HG02642 (cell line): ENCODE measurements around the gene FOXA3.
A peak's percentile ranks its signal among the peaks of the same experiment; 100 is the strongest.

Source experiments
- ATAC-seq: cut with Tn5 transposase; IDR thresholded peaks from one replicate; pipeline ENCODE4 v1.9.1; 2021; ENCODE audit warnings: mild to moderate bottlenecking; ENCODE audit not compliant: unreplicated experiment, poor library complexity

The FOXA3 gene

DNA sequence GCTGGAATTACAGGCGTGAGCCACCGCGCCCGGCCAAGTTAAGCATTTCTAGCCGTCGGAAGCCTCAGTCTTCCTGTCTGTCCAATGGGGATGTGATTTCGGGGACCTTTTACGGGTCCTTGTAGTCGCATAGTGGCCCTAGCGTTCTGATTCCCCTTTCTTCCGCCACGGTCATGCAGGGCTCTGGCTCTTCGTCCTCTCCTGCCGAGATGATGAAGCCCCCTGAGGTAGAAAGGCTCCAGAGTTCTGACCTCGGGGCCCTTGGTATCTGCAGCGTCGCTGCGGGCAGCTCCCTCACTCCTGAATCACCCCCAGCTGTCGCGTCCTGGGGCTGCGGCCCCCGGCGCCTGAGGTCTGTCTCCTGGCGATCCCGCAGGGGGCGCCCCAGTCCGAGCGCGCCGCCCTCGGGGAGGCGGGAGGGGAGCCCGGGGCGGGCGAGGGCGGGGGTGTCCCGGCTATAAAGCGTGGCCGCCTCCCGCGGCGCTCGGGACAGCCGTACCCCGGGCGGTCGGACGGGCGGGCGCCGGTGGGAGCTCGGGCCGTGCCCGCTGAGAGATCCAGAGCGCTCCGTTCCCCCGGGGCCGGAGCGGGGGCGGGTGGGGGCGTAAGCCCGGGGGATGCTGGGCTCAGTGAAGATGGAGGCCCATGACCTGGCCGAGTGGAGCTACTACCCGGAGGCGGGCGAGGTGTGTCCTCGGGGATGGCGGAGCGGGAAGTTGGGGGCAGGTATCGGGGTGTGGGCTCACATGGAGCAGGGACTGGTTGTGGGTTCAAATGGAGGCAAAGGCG lies at the start of gene FOXA3:
Gene FOXA3, plus strand, starts transcription at position 487 of the 789 bp plus-strand sequence. Its CDS starts 131 bp downstream, at position 618.
- peak; percentile 34 for ATAC-seq

DNA sequence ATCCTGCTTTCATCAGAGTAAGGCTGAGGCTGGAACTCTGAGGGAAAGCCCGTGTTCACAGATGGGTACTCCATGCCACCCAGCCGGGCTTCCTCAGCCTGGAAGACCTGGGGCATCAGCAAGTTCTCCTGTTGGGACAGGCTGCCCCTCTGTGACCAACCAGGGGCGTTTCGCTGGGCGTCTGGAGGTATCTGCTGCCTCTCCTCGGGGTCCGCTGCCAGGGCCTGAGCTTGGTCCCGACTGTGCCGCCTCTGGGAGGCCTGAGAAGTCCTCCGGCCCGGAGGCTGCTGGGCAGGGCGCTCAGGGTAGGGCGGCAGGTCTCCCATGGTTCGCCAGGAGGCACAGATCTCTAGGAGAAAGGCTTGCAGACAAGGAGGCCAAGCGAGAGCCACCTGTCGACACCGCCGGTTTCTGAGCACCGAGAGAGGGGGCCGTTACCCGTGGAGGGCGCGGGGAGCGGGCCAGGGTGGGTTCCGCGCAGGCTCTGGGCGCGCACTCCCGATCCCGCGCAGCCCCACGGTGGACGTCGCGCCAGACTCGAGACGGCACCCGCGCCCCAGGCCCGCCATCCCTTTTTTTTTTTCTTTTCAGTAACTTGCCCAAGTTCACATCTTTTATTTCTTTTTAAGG lies 49.2 kb upstream of the FOXA3 start, which contains the start of gene RSPH6A:
Gene RSPH6A, minus strand, starts transcription at position 458 of the 630 bp plus-strand sequence. Its CDS starts 132 bp downstream, at position 326.
- no peak for ATAC-seq

DNA sequence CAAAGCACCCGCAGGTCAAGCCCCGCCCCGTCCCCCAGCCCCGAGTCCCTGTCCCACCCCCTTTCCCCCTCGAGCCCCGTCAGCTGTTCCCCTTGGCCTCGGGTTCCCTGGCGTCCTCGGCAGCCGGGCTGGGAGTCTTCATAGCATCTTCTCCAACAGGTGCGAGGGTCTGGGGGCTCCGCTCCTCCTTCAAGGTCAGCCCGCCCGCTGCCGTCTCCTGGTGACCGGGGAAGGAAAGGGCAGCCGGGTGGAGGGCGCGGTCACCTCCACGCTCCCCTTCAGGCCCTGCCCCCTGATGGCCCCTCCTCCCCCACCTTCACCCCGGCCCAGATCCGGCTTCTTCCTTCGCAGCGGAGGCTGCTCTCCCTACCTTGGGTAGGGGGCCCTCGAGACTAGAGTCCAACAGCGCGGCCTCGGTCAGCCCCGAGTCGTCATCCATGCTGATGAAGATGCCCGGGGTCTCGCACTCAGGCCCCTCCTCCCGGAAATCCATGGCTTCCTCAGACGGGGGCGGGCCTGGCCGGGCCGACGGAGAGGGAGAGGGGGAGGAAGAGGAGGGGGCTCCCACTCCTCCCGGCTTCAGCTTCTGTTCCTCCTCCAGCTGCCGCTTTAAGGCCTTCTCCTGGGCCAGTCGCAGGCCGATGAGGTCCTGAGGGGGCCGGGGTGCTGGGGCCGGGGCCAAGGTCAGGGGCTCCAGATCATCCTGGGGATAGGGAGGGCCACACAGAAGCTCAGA lies 48.5 kb upstream of the FOXA3 start:
- ATAC-seq: no peak

DNA sequence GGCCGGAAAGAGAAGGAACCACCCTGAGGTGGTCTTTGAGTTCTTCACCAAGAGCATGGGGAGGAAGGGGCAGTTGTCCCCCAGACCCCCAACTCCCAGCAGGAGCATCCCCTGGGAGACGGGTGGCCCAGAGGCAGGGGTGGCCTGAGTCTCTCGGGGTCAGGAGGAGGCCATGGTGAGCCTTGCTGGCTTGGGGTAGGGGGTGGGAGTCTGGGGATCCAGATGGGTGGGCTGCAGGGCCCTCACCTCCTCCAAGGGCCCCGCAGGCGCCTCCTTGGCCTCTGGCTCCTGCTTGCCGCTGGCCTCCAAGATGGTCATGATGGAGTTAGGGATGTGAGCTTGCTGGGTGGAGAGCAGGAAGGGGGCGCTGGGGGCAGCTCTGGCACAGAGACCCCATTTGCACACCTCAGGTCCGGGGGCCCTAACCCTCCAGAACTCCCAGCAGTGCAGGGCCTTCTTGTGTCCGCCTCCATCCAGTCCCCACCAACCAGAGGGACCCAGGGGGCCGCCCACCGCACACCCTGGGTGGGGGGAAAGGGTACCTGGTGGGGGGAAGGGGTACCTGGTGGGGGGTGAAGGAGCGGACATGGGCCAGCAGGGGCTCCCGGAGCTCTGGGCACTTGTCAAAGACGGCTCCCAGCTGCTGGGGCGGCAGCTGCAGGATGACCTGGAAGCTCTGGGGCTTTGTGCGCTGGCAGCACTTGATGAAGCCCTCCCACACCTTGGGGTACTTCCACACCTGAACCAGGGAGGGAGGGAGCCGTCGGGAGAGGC lies 47.7 kb upstream of the FOXA3 start:
- ATAC-seq: no peak

DNA sequence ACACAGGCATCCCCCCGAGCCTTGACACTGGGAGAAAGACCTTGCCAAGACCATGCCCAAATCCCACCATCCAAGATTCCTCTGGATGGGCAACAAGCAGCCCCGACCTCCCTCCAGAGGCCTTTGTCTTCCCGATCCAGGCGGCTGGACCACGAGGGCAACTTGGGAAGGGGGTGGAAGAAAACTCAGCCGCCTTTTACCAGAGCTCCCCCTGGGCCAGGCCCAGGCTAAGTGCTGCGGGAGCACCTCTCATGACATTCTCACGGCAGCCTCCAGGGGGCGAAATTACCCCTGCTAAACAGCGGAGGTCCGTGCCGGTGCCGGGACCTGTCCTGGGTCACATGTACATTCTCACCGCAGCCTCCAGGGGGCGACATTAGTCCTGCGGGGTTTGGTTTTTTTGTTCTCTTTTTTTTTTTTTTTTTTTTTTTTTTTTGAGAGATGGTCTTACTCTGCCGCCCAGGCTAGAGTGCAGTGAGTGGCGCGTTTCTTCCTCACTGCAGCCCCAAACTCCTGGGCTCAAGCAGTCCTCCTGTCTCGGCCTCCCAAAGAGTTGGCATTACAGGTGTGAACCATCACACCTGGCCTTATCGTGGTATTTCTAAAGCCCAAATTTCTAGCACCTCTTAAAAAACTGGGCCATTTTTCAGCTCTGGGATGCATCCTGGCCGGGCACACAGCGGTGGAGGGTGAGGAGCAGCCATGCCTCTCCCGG lies 47.0 kb upstream of the FOXA3 start:
- ATAC-seq: peak; percentile 81

DNA sequence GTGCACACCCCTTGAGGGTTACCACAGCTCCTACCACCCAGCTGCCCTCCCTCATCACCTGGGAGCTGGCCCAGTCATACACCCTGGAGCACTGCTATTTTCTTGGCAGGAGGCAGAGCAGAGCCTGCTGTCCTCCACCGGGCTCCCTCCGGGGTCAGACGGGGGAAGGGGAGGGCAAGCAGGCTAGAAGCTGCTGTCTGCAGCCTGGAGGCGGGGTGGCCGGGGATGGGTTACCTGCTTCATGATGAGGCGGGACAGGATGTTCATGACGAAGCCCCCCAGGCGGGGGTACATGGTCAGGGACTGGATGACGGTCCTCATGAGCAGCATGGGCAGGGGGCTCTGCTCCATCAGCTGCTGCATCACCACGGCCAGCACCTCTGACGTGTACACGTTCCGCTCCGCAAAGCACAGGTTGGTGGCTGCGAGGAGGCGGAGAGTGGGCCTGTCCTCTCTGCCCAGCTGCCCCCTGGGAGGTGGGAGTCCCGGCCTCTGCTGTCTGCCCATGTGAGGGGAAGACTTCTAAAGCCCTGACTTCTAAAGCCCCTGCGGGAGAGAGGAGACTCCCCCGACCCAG lies 46.3 kb upstream of the FOXA3 start:
- no peak for ATAC-seq

DNA sequence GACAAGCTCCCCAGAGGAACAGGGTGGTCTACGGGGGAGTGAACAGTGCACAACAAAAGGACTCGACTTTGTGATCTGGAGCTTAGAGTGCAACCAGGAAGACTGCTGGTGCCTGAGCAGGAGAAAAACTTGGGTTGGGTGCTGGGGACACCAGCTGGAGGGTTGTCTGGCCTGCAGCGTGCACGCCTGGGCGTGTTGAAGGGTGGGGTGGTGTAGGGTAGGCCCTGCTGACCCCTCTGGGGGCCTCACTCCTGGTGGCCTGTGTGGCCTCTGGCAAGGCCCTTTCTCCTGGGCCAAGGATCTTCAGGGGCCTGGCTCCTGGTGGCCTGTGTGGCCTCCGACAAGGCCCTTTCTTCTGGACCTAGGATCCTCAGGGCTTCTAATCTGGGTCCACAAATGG lies 44.4 kb upstream of the FOXA3 start:
- ATAC-seq: no peak

DNA sequence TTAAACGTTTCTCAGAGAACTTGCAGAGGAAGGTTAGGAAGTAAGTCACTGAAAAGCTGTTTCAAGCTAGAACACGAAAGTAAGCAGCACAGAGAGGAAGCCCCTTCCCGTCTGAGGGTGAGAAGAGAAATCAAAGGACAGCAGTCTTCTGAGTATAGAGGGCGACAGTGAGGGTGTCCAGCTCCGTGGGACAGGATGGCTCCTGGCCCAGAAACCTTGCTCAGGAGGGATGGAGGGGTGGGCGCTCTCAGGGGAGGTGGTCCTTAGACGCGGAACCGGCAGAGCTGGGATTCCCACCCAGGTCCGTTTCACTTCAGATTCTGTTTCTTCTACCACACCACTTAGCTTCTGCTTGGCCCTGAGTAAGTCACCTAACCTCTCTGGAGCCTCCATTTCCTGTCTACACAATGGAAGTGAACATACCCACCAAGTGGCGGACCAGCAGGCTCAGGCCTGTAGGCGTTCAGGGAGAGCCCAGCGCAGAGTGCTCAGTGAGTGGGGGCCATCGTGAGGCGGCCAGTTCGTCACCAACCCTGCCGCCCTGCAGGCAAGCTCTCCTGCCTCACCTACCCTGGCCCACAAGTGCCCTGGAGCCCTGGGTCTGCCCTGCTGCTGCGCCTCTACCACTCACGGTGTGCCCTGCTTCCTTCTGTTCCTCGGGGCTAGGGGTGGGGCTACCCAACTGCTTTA lies 43.6 kb upstream of the FOXA3 start:
- no peak for ATAC-seq

DNA sequence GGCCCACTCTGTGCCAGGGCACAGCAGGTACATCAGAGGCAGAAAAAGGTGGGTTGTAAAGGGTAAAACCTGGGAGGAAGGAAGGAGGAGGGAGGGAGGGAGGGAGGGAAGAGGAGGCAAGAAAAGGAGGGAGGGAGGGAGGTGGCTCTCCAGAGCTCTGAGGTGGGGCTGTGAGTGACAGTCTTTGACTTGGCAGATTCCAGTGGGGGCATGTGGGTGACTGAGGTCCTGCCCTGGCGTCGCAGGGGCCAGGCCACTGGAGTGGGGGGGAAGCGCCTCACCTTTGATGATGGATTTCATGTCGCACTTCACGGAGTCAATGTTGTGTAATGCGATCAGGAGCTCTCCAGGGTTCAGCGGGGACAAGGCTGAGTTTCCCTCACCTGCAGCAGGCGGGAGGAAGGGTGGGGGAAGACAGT lies 43.0 kb upstream of the FOXA3 start:
- ATAC-seq: no peak

DNA sequence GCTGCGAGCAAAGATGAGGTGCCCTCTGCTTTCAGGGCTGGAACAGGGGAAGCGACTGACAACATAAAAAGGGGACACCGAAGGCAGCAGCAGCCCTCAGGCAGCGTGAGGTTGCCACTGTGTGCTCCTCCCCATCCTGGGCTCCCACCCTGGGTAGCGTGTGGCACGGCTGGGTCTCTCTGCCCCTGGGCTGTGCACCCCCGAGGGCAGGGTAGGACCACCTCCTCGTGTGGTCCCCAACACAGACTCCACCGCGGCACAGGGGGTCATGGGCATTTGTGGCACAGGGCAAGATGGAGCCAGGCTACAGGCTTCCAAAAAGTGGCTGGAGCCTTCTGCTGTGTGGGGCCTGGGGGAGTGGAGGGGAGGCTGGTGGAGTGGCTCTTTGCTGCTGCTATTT lies 42.6 kb upstream of the FOXA3 start:
- ATAC-seq: no peak

DNA sequence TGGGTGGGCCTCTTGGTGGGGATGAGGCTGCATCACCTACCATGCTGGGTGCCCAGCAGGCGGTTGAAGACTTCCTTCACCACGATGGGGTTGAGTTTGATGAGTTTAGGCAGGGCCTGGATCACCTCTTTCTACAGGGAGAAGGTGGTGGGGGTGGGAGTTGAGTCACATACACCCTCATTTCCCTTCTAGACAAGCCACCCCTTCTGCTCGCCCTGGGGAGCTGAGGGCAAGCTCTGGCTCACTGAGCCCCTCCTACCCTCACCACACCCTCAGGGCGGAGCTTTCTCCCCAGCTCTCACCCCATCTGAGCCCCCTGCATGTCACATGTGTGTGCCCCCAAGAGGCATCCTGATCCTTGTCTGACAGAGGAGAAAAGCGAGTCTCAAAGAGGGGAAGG lies 41.4 kb upstream of the FOXA3 start:
- no peak for ATAC-seq

DNA sequence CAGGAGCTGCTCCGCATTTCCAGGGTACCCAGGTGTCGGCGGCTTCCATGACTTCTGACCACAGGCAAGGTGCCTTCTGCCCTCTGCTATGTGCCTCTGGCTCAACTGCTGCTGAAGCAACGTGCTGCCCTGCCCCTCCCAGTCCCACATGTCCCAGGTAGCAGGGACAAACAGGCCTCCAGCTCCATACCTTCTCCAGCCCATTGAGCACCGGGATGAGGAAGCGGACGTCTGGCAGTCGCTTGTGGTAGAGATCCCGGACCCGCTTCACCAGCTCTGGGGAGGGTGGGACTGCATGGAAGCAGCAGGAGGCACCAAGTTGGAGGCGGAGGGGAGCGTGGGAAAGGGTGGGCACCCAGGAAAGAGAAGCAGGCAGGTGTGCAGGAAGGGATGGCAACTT lies 40.9 kb upstream of the FOXA3 start:
- ATAC-seq: no peak

DNA sequence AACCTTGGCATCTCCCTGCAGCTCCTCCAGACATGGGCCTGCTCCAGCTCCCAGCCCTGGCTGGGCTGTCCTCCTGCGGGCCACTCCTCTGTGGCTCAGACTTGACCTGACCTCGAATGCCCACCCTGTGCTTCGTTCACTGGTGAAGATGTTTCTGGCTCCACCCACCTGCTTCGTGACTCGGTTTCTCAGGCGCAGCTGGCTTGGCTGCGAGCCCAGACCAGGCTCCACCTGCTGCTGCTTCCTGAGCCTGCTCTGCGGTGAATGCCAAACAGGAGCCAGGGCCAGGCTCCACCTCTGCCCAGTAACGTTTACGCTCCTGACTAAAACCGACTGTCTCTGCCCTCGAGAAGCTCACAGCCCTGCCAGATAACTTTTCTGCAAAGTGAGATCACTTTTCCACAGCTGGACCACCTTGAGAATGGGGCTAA lies 40.1 kb upstream of the FOXA3 start:
- ATAC-seq: no peak

DNA sequence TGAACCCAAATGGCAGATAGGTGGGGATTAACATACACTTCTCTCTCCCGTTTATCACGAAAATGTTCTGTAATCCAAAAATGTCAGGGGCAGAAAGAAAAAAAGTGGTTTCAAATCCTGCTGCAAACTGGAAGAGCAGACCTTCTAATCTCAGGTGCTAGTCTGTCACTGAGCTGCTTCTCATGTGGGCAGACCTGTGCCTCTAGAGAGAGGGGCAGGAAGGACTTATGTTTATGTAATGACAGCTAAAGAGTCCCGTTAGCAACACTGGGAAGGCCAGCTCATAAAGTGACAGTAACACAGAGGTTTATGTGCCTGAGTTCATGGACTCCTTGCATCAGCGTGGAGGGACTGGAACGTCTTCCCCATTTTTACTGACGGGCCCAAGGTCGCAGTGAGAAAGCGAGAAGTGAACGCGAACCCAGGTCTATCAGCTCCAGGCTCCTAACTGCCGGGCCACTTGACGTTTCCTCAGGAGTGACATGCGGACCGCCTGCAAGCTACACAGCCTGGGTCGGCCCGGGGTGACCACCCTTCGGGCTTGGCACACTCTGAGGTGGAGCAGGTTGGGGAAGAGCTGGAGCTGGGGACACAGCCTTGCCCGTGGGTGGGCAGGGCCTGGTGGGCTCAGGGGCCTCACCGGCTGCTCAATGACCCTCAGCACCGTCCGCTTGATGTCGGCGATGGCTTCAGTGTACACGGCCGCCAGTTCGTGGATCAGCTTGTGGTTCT lies 39.4 kb upstream of the FOXA3 start:
- no peak for ATAC-seq

DNA sequence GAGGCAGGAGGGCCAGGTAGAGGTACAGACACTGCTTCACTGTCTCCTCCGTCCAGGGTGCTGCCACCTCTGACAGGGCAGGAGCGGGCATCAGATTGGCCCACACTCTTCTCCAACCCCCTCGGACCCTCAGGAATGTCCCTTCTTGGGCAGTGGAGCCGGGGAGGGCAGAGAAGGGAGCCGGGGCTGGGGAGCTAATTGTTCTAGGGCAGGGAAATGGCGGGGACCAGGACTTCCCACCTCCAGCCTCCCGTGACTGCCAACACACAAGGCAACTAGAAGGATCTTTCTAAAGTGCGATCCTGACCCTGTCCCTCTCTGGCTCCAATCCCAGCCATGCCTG lies 38.9 kb upstream of the FOXA3 start:
- ATAC-seq: no peak

DNA sequence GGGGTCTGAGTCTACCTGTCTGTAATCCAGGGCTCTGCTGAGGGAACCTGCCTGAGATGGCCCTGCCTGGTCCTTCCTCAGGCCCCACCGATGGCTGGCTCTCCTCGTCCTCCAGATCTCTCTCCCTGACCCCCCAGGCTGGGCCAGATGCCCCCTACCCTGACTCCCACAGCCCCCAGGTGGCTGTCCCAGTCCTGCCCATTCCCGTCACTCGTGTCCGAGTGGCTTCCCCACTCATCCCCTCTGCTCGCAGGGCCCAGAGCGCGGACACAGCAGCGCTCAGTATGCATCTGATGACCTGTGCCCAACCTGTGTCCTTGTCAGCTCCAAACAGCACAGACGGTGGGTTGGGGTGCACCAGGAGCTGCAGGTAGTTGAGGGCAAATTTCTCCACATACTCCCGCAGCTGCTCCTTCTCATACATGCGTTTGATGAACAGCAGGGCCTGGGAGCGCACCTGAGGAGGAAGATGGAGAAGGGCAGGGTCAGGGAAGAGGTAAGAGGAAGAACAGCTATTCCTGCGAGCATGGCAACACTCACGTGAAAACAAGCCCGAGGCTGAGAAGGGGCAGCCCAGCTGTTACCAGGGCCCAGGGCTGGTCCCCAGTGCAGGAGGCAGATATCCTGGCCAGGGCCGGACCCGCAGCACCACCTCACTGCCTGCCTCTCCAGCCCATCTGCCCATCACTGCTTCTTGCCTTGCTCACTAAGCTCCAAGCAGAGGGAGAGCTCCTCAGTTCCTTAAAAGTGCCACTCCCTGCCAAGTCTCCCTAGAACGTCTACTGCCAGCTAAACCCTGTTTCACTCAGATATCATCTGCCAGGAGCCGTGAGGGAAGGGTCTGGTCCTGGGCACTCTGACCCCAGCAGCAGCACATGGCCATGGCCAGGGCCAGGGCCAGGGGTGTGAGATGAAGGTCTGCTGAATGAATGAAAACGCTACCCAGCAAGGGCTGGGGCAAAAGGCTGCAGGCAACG lies 37.9 kb upstream of the FOXA3 start:
- ATAC-seq: no peak

DNA sequence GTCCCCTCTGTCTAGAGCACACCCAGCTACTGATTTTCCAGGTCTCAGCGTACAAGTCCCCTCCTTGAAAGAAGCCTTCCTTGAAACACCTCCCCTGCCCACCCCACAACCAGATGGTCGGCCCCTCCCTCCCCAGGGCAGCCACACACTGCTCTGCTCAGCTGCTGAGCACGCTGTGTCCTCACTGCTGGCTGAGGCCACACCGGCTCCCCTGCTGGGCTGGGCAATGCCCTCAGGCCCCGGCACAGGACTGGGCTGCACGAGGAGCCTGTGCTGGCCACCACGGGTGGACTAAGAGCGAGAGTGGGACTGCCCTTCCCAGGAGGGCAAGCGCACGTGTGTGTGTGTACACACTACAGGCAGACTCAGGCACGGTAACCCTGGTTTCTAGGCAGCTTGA lies 37.2 kb upstream of the FOXA3 start:
- no peak for ATAC-seq
